Cardiac muscle cell (in vitro differentiated cells and primary cell): ENCODE data around the gene ATE1. TPM values are rescaled to one million over a fixed set of nuclear protein-coding genes. Genes with fewer than 3 reads are reported as not detected.
"Not testable (repeated sequence)": the region's sequence is repeated elsewhere in the genome, so short reads cannot be mapped to it uniquely, and the experiment has no call there.

Experiments used
- DNase-seq, 2 donors: peaks; one replicate each; pipeline versions ENCODE4 v3.0.0 to v3.0.0-alpha.2; 2010 to 2017; ENCODE audit warnings: low read depth in 1 of 2, low spot score in 1 of 2
- H3K27ac ChIP-seq: fragments of 200-600 bp; sonication (generic); 2 replicates; pipeline ENCODE4 v1.5.1; 2016
- H3K27me3 ChIP-seq: fragments of 200-600 bp; sonication (generic); 2 replicates; pipeline ENCODE4 v1.6.0; 2016; ENCODE audit warnings: control low read depth
- H3K36me3 ChIP-seq: fragments of 200-600 bp; sonication (generic); 2 replicates; pipeline ENCODE4 v1.5.1; 2016; ENCODE audit warnings: control low read depth
- H3K4me1 ChIP-seq: fragments of 200-600 bp; sonication (generic); 2 replicates; pipeline ENCODE4 v1.8.1; 2017; ENCODE audit warnings: low read depth, mild to moderate bottlenecking, mixed run types
- H3K4me3 ChIP-seq: fragments of 200-600 bp; sonication (generic); 2 replicates; pipeline ENCODE4 v1.5.1; 2016; ENCODE audit warnings: mild to moderate bottlenecking
- H3K9me3 ChIP-seq: fragments of 200-600 bp; sonication (generic); 2 replicates; pipeline ENCODE4 v1.5.1; 2017; ENCODE audit warnings: low read depth, mild to moderate bottlenecking, control low read depth
- CTCF ChIP-seq: IDR thresholded peaks from 2 replicates; pipeline ENCODE4 v1.5.1; 2012; ENCODE audit warnings: low read depth, mild to moderate bottlenecking, low read length
- polyA plus RNA-seq: library from polyadenylated mRNA; unstranded; fragments of >200 nt; fragmentation: Nextera tagmentation; extraction: Ambion mirVana; gene quantifications from 2 replicates; pipeline ENCODE4 v1.2.1, GENCODE V29; 2016
- total RNA-seq: library from RNA; depleted of rRNA; stranded (reverse); fragments of >200 nt; gene quantifications from 2 replicates; pipeline ENCODE4 v1.2.3, GENCODE V29; 2016

Gene ATE1
- total and polyA plus RNA-seq, 2 experiments from 2014 or later: 18.4 to 21.4 TPM

- no peaks in the 10 kb centered on the region for H3K27me3 ChIP-seq
- TF ChIP-seq CTCF: no peak
- H3K27ac ChIP-seq: no peak overlapping the region
- H3K4me3 ChIP-seq: no peak overlapping the region
- H3K36me3 ChIP-seq: no peaks in the 10 kb centered on the region
- H3K4me1 ChIP-seq: peaks cover 5% of the 10 kb centered on the region
- DNase-seq: peak in 1 of 2 donors; percentile 33
- no peaks in the 10 kb centered on the region for H3K9me3 ChIP-seq
Observed at GRCh38 chr10:121772406-121772805, 155.4 kb downstream of the ATE1 start.

GRCh38 chr10:121771966-121772365, 155.9 kb downstream of the ATE1 start:
- no peaks in the 10 kb centered on the region for H3K36me3 ChIP-seq
- peaks cover 5% of the 10 kb centered on the region for H3K4me1 ChIP-seq
- H3K4me3 ChIP-seq: no peak overlapping the region
- no peak overlapping the region for H3K27ac ChIP-seq
- H3K27me3 ChIP-seq: no peaks in the 10 kb centered on the region
- no peaks in the 10 kb centered on the region for H3K9me3 ChIP-seq
- TF ChIP-seq CTCF: no peak
- DNase-seq: peak in 1 of 2 donors; percentile 58

GRCh38 chr10:121766426-121766825, 161.4 kb downstream of the ATE1 start:
- Histone ChIP-seq H3K4me1 (no peaks in the 10 kb centered on the region), H3K9me3 (no peaks in the 10 kb centered on the region), H3K27ac (no peak overlapping the region), H3K27me3 (no peaks in the 10 kb centered on the region), H3K36me3 (no peaks in the 10 kb centered on the region), H3K4me3 (no peak overlapping the region)
- no peak for DNase-seq
- no peak for TF ChIP-seq CTCF

GRCh38 chr10:121765204-121765603, 162.6 kb downstream of the ATE1 start:
- H3K9me3 ChIP-seq: no peaks in the 10 kb centered on the region
- DNase-seq: no peak
- no peak overlapping the region for H3K4me3 ChIP-seq
- H3K4me1 ChIP-seq: no peaks in the 10 kb centered on the region
- H3K27me3 ChIP-seq: no peaks in the 10 kb centered on the region
- H3K27ac ChIP-seq: no peak overlapping the region
- no peaks in the 10 kb centered on the region for H3K36me3 ChIP-seq
- no peak for TF ChIP-seq CTCF

- H3K36me3 ChIP-seq: no peaks in the 10 kb centered on the region
- DNase-seq: no peak
- H3K4me3 ChIP-seq: no peak overlapping the region
- H3K27ac ChIP-seq: peak overlapping the region; percentile 52
- no peaks in the 10 kb centered on the region for H3K4me1 ChIP-seq
- TF ChIP-seq CTCF: no peak
- H3K9me3 ChIP-seq: peaks cover 3% of the 10 kb centered on the region
- H3K27me3 ChIP-seq: no peaks in the 10 kb centered on the region
Observed at GRCh38 chr10:121764233-121764942, 163.4 kb downstream of the ATE1 start.

GRCh38 chr10:121757241-121757640, 170.6 kb downstream of the ATE1 start:
- H3K4me3 ChIP-seq, DNase-seq, H3K36me3 ChIP-seq, H3K27me3 ChIP-seq, H3K4me1 ChIP-seq, H3K27ac ChIP-seq, H3K9me3 ChIP-seq: not testable (repeated sequence)

GRCh38 chr10:121755496-121755895, 172.3 kb downstream of the ATE1 start:
- not testable (repeated sequence) for H3K9me3 ChIP-seq, H3K27me3 ChIP-seq, H3K27ac ChIP-seq, H3K4me3 ChIP-seq, DNase-seq, H3K4me1 ChIP-seq, H3K36me3 ChIP-seq
